Epidermal melanocyte (primary cell): ENCODE results near the gene TIA1.
A peak's percentile ranks its signal among the peaks of the same experiment; 100 is the strongest.
"Not testable (repeated sequence)": the region's sequence is repeated elsewhere in the genome, so short reads cannot be mapped to it uniquely, and the experiment has no call there.

ENCODE experiments used
- DNase-seq: peaks from one replicate; pipeline ENCODE4 v3.0.0; 2011; ENCODE audit warnings: low spot score; ENCODE audit not compliant: insufficient read length

TIA1 gene

DNA sequence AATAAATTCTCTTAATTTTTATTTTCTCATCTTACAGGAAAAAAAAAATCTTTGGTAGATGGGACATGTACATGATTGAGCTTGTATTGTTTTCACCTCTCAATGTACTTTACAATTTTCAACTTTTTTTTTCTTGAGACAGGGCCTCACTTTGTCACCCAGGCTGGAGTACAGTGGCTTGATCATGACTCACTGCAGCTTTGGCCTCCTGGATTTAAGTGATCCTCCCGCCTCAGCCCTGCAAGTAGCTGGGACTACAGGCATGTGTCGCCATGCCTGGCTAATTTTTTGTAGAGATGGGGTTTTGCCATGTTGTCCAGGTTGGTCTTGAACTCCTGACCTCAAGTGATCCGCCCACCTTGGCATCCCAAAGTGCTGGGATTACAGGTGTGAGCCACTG is 25.1 kb downstream of the TIA1 start:
- DNase-seq = not testable (repeated sequence)

DNA sequence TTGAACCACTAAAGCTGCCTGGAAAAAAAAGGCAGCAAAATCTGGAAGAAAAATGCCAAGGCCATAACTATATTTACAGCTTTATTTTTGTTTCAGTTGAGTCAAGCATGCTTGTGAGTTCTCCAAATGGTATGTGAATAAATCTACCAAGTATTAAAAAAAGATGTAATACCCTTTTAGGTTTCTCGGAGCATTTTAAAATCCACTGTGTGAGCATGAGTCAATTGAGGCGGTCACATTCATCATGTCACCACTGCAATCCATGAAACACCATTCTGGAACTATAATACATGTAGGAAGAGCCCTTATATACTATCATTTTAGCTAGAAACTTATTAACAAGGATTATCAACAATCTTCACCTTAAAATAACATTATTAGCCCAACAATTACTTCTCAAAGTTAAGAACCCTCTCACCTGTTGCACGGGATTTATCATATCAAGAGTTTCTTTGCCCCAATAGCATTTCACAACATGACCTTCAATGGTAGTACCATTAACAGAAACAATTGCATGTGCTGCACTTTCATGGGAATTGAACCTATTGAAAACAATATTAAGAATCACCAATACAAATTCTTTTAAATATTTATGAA is 33.4 kb downstream of the TIA1 start:
- no peak for DNase-seq

DNA sequence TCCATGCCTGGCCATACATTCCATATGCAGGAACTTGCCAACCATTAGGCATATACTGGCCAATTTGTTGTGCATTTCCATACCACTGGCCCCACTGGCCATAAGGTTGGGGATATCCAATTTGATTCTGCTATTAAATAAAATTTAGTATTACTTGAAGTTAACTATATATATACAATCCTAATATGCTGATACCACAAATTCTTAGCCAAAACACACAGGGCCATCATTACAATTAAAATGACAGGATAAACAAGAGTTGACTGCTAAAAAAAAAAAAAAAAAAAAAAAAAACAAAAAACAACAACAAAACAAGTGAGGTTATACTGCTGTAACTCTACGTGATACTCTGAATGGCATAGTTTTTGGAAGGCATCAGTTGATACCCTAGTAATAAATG is 34.1 kb downstream of the TIA1 start:
- DNase-seq = no peak

DNA sequence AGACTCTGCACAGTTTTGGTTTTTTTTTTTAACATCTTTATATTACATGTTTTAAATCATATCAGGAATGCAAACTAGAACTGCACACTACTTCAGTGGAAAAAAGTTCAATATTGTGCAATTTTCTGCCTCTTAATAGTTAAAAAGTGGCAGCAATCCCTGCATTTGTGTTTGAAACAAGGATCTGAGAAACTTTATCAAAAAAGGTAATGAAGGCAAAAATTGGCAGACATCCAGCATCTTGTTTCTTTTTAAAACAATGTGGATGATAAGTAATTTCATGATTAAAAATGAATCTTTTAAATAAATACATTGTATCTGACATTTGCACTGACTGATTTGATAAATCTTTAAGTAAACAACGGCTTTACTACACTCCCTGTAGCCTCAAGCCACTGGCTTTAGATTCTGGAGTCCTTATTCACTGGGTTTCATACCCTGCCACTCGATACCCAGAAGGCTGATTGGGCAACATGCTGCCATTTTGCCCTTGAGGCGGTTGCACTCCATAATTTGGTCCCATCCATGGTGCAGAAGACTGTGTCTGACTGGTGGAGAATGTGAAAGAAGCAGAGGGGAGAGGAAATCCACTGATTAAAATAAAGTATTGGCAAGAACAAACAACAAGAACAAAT is 36.0 kb downstream of the TIA1 start:
- no peak for DNase-seq

DNA sequence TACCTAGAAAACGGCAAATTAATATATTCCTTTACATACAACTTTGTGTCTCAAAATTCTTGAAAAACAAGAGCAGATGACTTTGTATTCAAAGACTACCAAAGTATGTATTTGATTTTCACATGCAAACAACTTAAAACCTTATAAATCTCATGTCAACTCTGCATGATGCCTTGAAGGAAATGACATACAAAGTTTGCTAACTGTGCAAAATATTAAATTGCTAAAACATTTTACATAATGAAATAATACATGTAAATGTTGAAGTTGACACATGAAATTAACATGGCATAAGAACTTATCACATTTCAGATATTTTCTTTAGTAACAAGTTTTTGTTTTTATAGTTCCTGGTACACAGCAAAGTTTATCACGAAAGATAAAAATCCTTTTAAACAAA is 36.8 kb downstream of the TIA1 start:
- DNase-seq = no peak

- no peak for DNase-seq
Measured at GRCh38 chr2:70204452-70204851, 44.0 kb downstream of the TIA1 start.

DNA sequence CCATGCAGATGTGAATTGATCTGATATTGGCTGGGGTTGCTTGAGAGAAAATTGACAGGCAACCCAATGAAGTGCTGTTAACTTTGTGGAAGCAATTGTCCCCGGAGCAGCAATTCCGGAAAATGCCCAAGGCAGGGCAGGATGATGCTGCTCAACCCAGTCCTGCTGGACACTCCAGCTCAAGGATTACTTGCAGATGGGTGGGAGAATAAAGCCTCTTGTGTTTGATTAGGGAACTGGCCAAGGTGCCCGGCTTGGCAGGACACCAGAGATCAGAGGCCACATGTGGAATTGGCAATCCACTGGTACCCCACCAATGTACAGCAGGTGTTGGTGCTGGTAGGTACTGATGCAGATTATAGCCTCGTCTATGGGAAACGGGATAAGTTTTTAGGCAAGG is 45.3 kb downstream of the TIA1 start:
- DNase-seq = no peak

GRCh38 chr2:70202236-70202806 is 46.1 kb downstream of the TIA1 start:
- no peak for DNase-seq

DNA sequence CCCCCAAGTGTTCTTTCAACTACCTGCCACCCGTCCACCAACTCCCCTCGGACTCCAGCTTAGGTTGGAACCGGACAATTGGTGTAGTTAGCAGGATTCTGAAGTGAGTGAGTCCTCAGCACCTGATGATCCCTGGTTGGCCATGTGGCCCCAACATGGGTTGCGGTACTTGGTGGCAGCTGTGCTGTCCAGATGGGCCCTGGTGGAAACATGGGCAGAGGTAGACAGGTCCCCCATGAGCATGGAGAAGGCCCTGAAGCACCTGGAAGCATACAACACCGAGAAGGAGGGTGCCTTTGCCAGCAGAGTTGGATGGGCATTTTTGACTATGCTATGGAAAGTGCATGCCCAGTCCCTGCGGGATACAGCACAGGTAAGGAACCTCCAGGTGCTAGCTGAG is 46.6 kb downstream of the TIA1 start:
- no peak for DNase-seq

GRCh38 chr2:70201225-70201768 is 47.1 kb downstream of the TIA1 start:
- DNase-seq = no peak

- no peak for DNase-seq
Measured at GRCh38 chr2:70199320-70199864, 49.0 kb downstream of the TIA1 start.

DNA sequence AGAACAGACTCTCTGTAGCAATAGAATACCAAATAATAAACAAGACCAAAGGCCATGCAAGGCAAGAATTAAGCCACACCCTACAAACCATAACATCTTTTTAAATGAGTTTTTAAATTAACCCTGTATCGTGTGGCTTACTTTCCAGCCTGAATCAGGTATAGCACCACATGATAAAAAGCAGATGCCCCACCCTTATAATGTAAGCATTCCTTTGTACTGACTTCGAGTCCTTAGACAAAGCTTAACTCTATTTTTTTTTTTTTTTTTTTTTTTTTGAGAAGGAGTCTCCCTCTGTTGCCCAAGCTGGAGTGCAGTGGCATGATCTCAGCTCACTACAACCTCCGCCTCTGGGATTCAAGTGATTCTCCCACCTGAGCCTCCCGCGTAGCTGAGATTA is 55.9 kb downstream of the TIA1 start:
- DNase-seq = no peak

DNA sequence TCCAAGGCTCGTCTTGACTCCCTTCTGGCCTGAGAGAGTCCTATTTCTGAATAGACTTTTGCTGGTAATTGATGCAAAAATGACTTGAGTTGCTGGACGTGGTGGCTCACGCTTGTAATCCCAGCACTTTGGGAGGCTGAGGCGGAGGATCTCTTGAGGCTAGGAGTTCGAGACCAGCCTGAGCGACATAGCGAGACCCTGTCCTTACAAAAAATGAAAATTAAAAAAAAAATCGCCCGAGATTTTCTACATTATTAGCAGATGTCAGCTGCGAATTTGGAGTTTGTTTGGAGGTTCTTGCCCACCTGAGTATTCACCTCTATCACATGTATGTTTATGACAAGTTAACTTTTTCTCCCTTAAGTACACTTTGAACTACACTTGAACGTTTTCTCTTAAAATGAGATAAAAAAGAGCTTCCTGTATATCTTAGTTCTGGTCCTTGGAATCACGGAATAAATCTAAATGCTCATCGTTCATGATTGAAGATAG is 57.1 kb downstream of the TIA1 start:
- DNase-seq = no peak

- DNase-seq = peak; percentile 98
Measured at GRCh38 chr2:70190418-70191243, 57.8 kb downstream of the TIA1 start, which contains the start of gene C2orf42. Gene C2orf42, minus strand, starts transcription at chr2:70191019. Its CDS starts 9,034 bp downstream, at chr2:70181985.

- no peak for DNase-seq
Measured at GRCh38 chr2:70188460-70188859, 60.0 kb downstream of the TIA1 start.

DNA sequence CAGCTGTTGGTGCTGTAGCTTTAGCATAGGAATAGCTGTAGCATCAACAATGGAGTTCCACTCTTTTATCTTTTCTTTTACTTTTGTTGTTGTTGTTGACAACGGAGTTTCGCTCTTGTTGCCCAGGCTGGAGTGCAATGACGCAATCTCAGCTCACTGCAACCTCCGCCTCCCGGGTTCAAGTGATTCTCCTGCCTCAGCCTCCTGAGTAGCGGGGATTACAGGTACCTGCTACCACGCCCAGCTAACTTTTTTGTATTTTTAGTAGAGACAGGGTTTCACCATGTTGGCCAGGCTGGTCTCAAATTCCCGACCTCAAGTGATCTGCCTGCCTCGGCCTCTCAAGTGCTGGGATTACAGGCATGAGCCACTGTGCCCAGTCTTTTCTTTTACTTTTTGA is 61.3 kb downstream of the TIA1 start:
- not testable (repeated sequence) for DNase-seq

DNA sequence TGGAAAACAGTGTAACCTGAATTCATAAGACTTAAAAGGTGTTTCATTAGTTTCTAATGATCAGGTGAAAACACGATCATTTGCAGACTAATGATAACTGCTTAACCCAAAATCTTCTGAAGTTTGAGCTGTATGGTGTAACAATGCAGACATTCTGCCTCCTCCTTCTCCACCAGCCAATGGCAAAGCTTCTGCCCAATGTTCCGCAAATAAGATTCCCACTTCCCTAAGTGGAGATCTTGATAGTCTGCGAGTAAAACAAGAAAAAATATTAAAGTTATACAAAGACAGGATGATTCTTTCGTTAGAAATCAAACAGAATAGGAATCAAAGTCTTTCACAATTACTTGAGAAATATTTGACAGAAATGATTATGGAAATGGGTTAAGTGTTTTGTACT is 65.7 kb downstream of the TIA1 start:
- no peak for DNase-seq

DNA sequence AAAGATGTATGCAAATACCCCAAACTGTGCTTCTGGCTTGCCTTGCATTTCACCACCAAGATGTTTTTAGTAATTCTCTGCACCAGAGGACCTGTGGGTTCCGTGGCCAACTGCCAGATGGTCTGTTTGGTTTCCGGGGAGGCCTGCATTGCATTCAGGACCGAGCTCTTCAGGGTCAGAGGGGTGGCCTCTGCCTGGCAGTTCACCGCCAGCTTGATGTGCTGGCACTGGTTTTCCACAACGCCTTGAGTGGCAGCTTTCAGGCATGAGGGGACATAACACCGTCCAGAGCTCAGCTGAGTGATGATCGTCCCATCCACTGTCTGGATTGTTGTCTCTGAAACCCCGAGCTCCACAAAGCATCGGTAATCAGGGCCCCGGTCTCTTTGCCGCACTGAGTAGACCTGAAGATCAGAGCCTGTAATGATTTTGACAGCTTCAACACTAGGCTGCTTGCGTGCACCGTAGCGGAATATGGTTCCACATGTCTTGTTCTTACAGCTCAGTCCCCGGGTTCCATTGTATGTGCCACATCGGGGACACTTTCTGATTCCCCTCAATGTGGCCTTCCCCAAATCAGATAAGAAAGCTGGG is 67.0 kb downstream of the TIA1 start:
- no peak for DNase-seq

- no peak for DNase-seq
Measured at GRCh38 chr2:70173520-70173919, 74.9 kb downstream of the TIA1 start.

DNA sequence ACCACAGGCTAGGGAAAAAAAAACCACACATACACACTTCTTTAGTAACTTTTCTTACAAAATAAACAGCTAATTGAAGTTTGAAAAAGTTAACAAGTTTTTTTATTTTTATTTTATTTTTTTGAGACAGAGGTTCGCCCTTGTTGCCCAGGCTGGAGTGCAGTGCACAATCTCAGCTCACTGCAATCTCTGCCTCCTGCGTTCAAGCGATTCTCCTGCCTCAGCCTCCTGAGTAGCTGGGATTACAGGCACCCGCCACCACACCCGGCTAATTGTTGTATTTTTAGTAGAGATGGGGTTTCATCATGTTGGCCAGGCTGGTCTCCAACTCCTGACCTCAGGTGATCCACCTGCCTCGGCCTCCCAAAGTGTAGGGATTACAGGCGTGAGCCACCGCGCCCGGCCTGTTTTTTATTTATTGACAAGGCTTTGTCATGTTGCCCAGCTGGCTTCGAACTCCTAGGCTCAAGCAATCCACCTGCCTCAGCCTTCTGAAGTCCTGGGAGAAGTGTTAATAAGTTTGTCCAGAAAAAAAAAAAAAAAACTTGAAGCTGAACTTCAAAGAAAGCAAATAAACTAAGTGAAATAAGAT is 78.7 kb downstream of the TIA1 start:
- DNase-seq = not testable (repeated sequence)
